ENCODE data around the gene IRF5.
"Not testable (repeated sequence)": the region's sequence is repeated elsewhere in the genome, so short reads cannot be mapped to it uniquely, and the experiment has no call there.

Gene IRF5

GRCh38 chr7:128911423-128912031, 26.2 kb upstream of the IRF5 start:
- Histone ChIP-seq H3K9ac (no peak overlapping the region), H3K4me1 (no peaks in the 10 kb centered on the region), H3K4me3 (ENCODE audit: low read depth, low read length) (no peak overlapping the region), H3K36me3 (ENCODE audit: control insufficient read depth, insufficient read depth, low read length) (no peaks in the 10 kb centered on the region), H3K79me2 (no peaks in the 10 kb centered on the region), H3K4me2 (ENCODE audit: low read length) (no peak overlapping the region), H3K27ac (no peak overlapping the region), H2AFZ (no peak overlapping the region), H3K9me3 (ENCODE audit: control insufficient read depth, low read length) (no peaks in the 10 kb centered on the region), H3K27me3 (ENCODE audit: control insufficient read depth, insufficient read depth, low read length) (peaks cover 3% of the 10 kb centered on the region)
- TF ChIP-seq CTCF (IDR thresholded peaks at IDR 0.05), result no peak

DNA sequence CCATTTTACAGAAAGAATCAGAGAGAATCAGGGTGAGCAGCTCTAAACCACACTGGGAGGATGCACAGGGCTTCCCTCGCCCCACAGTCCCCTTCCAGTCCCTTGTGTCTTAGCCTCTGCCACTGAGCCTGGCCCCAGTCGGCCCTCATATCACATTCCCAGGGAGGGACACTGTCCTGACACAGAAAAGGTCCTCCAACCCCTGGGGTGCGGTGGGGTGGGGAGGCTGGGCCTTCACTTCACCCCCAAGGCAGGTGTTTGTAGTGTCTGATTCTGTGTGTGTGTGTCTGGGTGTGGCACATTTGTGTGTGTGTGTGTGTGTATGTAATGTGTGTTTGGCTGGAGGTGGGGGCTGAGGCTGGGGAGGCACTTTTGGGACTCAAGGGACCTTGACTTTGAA, 25.4 kb upstream of the IRF5 start:
- Histone ChIP-seq H3K27me3 (ENCODE audit: control insufficient read depth, insufficient read depth, low read length) (peaks cover 3% of the 10 kb centered on the region), H3K36me3 (ENCODE audit: control insufficient read depth, insufficient read depth, low read length) (no peaks in the 10 kb centered on the region), H3K79me2 (no peaks in the 10 kb centered on the region), H3K4me2 (ENCODE audit: low read length) (no peak overlapping the region), H3K27ac (no peak overlapping the region), H3K9ac (no peak overlapping the region), H3K9me3 (ENCODE audit: control insufficient read depth, low read length) (no peaks in the 10 kb centered on the region), H3K4me3 (ENCODE audit: low read depth, low read length) (no peak overlapping the region), H3K4me1 (no peaks in the 10 kb centered on the region), H2AFZ (no peak overlapping the region)
- TF ChIP-seq CTCF (IDR thresholded peaks at IDR 0.05), result no peak

GRCh38 chr7:128912709-128913495, 24.8 kb upstream of the IRF5 start:
- not testable (repeated sequence) for H3K79me2 ChIP-seq; H3K9ac ChIP-seq; H3K27ac ChIP-seq; H3K9me3 ChIP-seq (ENCODE audit: control insufficient read depth, low read length); H3K4me3 ChIP-seq (ENCODE audit: low read depth, low read length); H2AFZ ChIP-seq; H3K27me3 ChIP-seq (ENCODE audit: control insufficient read depth, insufficient read depth, low read length); H3K4me1 ChIP-seq; H3K4me2 ChIP-seq (ENCODE audit: low read length); H3K36me3 ChIP-seq (ENCODE audit: control insufficient read depth, insufficient read depth, low read length)

DNA sequence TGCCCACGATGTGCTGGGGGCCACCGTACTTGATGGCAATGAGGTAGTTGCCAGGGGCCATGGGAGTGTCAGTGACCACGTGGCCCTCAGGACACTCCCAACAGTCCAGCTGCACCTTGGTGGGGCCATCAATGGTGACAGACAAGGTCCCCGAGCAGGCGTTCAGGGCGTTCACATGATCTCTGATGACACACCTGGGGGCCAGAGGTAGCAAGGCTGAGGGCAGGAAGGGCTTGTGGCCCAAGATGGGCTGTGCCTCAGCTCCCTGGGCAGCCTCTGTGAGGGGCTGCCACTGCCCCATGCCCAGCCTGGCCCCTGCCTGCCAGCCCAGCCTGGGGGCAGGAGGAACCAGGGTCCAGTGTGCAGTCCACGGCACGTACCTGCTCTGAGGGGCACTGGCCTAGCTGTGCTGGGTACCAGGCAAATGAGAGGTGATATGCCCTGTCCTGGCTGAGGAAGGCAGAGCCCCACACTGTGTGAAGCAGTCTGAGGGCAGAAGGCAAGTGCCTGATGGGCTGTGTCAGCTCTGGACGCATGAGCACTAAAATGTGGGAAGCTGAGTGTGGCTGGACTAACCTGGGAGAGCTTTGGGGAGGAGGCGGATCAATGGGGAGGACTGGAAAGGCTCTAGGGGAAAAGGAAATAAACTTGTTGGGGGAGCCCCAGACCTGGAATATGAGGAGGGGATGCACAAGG, 23.7 kb upstream of the IRF5 start:
- H3K27me3 ChIP-seq (ENCODE audit: control insufficient read depth, insufficient read depth, low read length), result peaks cover 3% of the 10 kb centered on the region
- H3K27ac ChIP-seq, result no peak overlapping the region
- no peak overlapping the region for H3K9ac ChIP-seq
- no peaks in the 10 kb centered on the region for H3K9me3 ChIP-seq (ENCODE audit: control insufficient read depth, low read length)
- H3K79me2 ChIP-seq, result no peaks in the 10 kb centered on the region
- no peak overlapping the region for H2AFZ ChIP-seq
- H3K4me1 ChIP-seq, result no peaks in the 10 kb centered on the region
- no peak for TF ChIP-seq CTCF (IDR thresholded peaks at IDR 0.05)
- no peak overlapping the region for H3K4me2 ChIP-seq (ENCODE audit: low read length)
- no peaks in the 10 kb centered on the region for H3K36me3 ChIP-seq (ENCODE audit: control insufficient read depth, insufficient read depth, low read length)
- H3K4me3 ChIP-seq (ENCODE audit: low read depth, low read length), result no peak overlapping the region

- Histone ChIP-seq H3K79me2 (no peaks in the 10 kb centered on the region), H3K9ac (no peak overlapping the region), H3K4me1 (no peaks in the 10 kb centered on the region), H3K27ac (no peak overlapping the region), H3K27me3 (ENCODE audit: control insufficient read depth, insufficient read depth, low read length) (peaks cover 3% of the 10 kb centered on the region), H2AFZ (no peak overlapping the region), H3K4me3 (ENCODE audit: low read depth, low read length) (no peak overlapping the region), H3K36me3 (ENCODE audit: control insufficient read depth, insufficient read depth, low read length) (no peaks in the 10 kb centered on the region), H3K9me3 (ENCODE audit: control insufficient read depth, low read length) (no peaks in the 10 kb centered on the region), H3K4me2 (ENCODE audit: low read length) (no peak overlapping the region)
- TF ChIP-seq CTCF (IDR thresholded peaks at IDR 0.05), result no peak
These were observed 23.1 kb upstream of the IRF5 start for GRCh38 chr7:128914566-128915151.
